Skeletal muscle satellite cell (primary cell): ENCODE data around the gene IFNA21.
"Not testable (repeated sequence)": the region's sequence is repeated elsewhere in the genome, so short reads cannot be mapped to it uniquely, and the experiment has no call there.

Experiments
- H3K27me3 ChIP-seq: 2 replicates; pipeline ENCODE4 v1.7.0; 2013; ENCODE audit warnings: low read length; ENCODE audit not compliant: control insufficient read depth, insufficient read depth
- H3K36me3 ChIP-seq: 2 replicates; pipeline ENCODE4 v1.7.0; 2013; ENCODE audit warnings: mild to moderate bottlenecking, control low read depth, low read length; ENCODE audit not compliant: insufficient read depth
- H3K4me1 ChIP-seq: 2 replicates; pipeline ENCODE4 v1.7.0; 2013; ENCODE audit warnings: low read length; ENCODE audit not compliant: control insufficient read depth, insufficient read depth
- H3K4me2 ChIP-seq: 2 replicates; pipeline ENCODE4 v1.7.0; 2013; ENCODE audit warnings: mild to moderate bottlenecking, low read length
- H3K4me3 ChIP-seq: 2 replicates; pipeline ENCODE4 v1.7.0; 2013; ENCODE audit warnings: low read length
- H3K9ac ChIP-seq: 2 replicates; pipeline ENCODE4 v1.7.0; 2013; ENCODE audit warnings: mild to moderate bottlenecking, low read depth, low read length, moderate library complexity
- H3K9me3 ChIP-seq: replicated peaks from 2 replicates; pipeline ENCODE4 v1.7.0; 2013; ENCODE audit warnings: mild to moderate bottlenecking, control low read depth, low read length

IFNA21 gene

DNA sequence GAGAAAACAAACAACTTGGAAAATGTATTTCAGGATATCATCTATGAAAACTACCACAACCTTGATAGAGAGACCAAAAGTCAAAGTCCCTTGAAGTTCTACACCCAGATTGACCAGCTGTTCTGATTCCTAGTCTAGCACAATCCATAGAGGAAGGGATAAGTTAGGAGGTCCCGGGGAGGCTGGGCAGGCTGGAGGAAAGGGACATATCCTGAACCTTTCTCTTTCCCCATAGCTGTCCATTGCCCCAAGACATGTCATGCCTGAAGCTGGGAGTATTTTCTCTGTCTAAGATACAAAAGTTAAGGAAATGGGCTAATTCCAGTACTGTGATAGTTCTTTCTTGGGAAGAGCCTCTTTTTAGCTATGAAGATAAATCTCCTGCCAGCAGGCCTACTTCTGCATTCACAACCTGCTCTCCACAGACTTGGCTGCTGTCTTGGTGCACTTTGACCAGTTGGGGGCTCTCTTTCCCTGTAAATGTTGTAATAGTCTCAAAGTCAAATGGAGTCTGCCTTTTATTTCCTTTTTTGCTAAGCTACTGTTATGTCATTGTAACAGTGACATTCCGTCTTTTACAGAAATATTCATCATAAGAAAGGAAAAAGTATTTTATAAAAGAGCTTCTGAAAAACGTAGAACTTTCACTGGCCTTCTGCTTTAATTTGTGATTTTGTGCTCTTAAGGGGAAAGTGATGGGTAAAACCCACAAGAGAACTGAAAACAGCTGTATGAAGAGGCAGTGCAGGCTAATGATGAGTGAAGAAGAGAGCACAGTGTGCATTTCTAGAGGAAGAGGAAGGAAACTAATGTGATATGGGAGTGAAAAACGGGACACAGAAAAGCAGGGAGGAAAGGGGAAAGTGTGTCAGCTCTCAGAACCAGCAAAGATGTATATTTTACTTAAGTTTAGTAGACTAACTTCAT lies 16.6 kb upstream of the IFNA21 start:
- H3K9me3 ChIP-seq, H3K9ac ChIP-seq, H3K36me3 ChIP-seq, H3K4me3 ChIP-seq, H3K4me2 ChIP-seq, H3K4me1 ChIP-seq: not testable (repeated sequence)
- H3K27me3 ChIP-seq = peaks cover 22% of the 10 kb centered on the region

DNA sequence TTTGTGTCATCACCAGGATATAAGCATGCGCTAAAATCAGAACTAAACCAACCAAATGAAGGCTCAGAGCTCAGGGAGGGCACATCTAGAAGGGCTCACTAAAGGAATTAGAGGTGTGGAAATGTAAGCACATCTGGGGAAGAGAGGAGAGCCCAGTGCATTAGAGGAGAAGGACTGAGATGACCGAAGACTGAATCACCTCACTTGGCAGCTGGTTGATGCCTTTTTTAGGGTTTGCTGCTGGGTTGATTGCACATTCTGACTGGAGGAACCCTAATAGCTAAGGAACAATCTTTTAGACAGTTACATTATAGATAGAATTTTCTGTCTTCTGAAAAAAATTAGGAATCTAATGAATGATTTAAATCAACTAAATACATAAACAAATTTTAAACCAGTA lies 8.2 kb upstream of the IFNA21 start:
- Histone ChIP-seq H3K9ac (no peak overlapping the region), H3K36me3 (no peaks in the 10 kb centered on the region), H3K4me2 (no peak overlapping the region), H3K4me1 (no peaks in the 10 kb centered on the region), H3K4me3 (no peak overlapping the region), H3K27me3 (peaks cover 38% of the 10 kb centered on the region), H3K9me3 (no peaks in the 10 kb centered on the region)

DNA sequence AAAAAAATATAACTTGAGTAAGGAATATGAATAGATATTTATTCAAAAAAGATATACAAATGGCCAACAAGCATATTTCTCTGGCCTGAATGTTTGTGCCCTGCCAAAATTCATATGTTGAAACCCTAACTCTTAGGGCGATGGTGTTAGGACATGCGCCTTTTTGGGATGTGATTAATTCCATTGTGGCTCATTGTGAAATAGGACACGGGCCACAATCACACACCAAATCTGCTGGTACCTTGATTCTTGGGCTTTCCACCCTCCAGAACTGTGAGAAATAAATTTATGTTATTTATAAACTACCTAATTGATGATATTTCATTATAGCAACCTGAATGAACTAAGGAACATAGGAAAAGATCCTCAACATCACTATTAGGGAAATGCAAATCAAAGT lies 5.7 kb upstream of the IFNA21 start:
- Histone ChIP-seq H3K9ac (no peak overlapping the region), H3K36me3 (no peaks in the 10 kb centered on the region), H3K4me2 (no peak overlapping the region), H3K4me3 (no peak overlapping the region), H3K9me3 (no peaks in the 10 kb centered on the region), H3K27me3 (peaks cover 21% of the 10 kb centered on the region), H3K4me1 (no peaks in the 10 kb centered on the region)

- H3K36me3 ChIP-seq = no peaks in the 10 kb centered on the region
- no peak overlapping the region for H3K4me2 ChIP-seq
- H3K4me3 ChIP-seq = no peak overlapping the region
- H3K9me3 ChIP-seq = no peaks in the 10 kb centered on the region
- H3K4me1 ChIP-seq = no peaks in the 10 kb centered on the region
- no peak overlapping the region for H3K9ac ChIP-seq
- H3K27me3 ChIP-seq = peaks cover 15% of the 10 kb centered on the region
Measured at GRCh38 chr9:21171351-21171750, 4.9 kb upstream of the IFNA21 start.

GRCh38 chr9:21165516-21165915 lies 944 bp downstream of the IFNA21 start:
- H3K9me3 ChIP-seq = no peaks in the 10 kb centered on the region
- H3K4me3 ChIP-seq = no peak overlapping the region
- H3K9ac ChIP-seq = no peak overlapping the region
- no peaks in the 10 kb centered on the region for H3K36me3 ChIP-seq
- no peaks in the 10 kb centered on the region for H3K4me1 ChIP-seq
- H3K4me2 ChIP-seq = no peak overlapping the region
- H3K27me3 ChIP-seq = peaks cover 5% of the 10 kb centered on the region

DNA sequence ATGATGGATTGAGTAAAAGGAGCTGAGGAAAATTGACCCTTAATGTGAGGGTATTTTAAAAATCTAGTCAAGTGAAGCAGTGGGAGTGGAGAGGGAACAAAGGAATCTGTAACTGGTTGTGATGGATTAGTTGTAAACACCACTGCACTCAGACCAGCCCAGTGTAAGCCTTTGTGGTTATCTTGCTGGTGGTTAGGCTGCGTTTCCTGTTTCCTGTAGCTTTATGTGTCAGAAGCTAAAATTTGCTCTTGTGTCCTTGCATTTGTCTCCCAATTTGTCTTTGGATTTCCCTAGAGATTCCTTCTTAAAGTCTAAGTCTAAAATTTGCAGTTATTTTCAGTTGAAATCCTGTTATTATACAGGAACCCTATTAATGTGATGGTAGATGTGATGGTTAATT lies 6.3 kb downstream of the IFNA21 start:
- Histone ChIP-seq H3K4me3 (no peak overlapping the region), H3K9ac (no peak overlapping the region), H3K4me2 (no peak overlapping the region)

DNA sequence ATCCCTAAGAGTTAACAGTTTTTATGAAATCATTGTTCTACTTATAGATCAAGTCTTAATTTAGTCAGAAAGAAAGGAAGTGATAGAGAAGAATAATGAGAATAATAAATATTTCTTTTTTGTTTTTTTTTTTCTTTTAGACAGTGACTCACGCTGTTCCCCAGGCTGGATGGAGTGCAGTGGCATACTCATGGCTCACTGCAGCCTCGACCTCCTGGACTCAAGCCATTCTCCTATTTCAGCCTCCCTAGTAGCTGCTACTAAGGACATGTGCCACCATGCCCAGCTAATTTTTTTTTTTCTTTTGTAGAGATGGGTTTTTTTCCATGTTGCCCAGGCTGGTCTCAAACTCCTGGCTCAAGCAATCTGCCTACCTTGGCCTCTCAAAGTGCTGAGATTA lies 11.0 kb downstream of the IFNA21 start:
- Histone ChIP-seq H3K27me3 (no peaks in the 10 kb centered on the region), H3K4me3 (no peak overlapping the region), H3K4me1 (peaks cover 15% of the 10 kb centered on the region), H3K36me3 (no peaks in the 10 kb centered on the region), H3K4me2 (no peak overlapping the region), H3K9ac (no peak overlapping the region), H3K9me3 (no peaks in the 10 kb centered on the region)

More for the DNA sequence above, 6.3 kb downstream of the IFNA21 start:
- Histone ChIP-seq H3K9me3 (no peaks in the 10 kb centered on the region), H3K4me1 (peaks cover 5% of the 10 kb centered on the region), H3K36me3 (no peaks in the 10 kb centered on the region), H3K27me3 (no peaks in the 10 kb centered on the region)

DNA sequence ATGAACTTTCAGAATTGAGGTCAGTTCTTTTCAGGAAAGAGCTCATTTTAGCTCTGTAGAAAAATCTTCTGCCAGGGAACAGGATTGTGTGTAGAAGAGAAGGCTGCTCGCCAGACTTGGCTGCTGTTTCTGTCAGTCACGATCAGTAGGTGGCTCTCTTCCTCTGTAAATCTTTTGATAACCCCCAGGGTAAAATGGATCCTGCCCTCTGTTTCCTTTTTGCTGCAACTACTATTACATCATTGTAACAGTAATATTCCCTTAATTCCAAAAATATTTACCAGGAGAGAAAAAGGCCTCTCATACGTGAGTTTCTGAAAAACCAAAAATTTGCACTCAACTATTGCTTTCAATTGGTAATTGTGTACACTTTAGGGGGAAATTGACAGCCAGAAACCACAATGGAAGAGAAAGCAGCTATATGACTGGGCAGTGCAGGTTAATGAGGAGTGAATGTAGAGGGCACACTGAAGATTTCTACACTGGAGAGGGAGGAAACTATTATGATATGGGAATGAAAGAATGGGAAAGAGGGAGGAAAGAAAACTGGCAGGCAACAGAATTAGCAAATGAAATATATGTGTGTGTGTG lies 12.3 kb downstream of the IFNA21 start:
- H3K9ac ChIP-seq = no peak overlapping the region
- no peak overlapping the region for H3K4me3 ChIP-seq

DNA sequence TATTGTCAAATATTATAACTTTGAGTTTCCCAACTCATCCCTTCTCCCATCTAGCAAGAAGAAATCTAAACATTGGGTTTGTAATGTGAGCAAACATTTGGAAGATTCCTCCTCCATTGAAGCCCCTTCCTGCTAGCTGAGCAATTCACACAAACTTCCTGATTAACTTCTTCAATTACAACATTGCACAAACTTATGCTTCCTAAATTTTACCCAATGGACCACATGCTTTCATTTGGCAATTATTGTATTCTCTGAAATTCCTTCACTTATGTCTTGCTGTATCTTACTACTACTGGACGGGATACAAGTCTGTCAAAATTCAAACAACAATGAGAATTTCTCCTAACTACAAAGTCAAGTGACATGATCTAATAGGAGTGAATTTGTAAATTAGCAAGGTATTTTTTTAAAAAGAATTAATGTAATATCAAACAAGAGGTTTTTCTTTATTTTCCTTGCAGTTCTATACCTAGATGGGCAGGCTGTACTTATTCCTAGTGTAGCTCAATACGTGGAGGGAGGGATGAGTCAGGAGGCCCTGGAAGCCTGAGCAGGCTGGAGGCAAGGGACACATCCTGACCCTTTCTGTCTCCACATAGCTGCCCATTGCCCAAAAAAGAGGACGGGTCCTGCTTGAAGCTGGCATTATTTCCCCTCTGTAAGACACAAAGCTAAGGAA lies 13.0 kb downstream of the IFNA21 start:
- no peaks in the 10 kb centered on the region for H3K36me3 ChIP-seq
- H3K4me3 ChIP-seq = no peak overlapping the region
- peaks cover 15% of the 10 kb centered on the region for H3K4me1 ChIP-seq
- no peaks in the 10 kb centered on the region for H3K27me3 ChIP-seq
- H3K9ac ChIP-seq = no peak overlapping the region
- H3K9me3 ChIP-seq = no peaks in the 10 kb centered on the region
- peak overlapping the region; percentile 65 for H3K4me2 ChIP-seq

More for the DNA sequence above, 12.3 kb downstream of the IFNA21 start:
- Histone ChIP-seq H3K27me3 (no peaks in the 10 kb centered on the region), H3K9me3 (no peaks in the 10 kb centered on the region), H3K4me1 (peaks cover 15% of the 10 kb centered on the region), H3K36me3 (no peaks in the 10 kb centered on the region), H3K4me2 (peak overlapping the region; percentile 65)

GRCh38 chr9:21144603-21145002 lies 21.9 kb downstream of the IFNA21 start:
- no peaks in the 10 kb centered on the region for H3K9me3 ChIP-seq
- H3K36me3 ChIP-seq = no peaks in the 10 kb centered on the region

DNA sequence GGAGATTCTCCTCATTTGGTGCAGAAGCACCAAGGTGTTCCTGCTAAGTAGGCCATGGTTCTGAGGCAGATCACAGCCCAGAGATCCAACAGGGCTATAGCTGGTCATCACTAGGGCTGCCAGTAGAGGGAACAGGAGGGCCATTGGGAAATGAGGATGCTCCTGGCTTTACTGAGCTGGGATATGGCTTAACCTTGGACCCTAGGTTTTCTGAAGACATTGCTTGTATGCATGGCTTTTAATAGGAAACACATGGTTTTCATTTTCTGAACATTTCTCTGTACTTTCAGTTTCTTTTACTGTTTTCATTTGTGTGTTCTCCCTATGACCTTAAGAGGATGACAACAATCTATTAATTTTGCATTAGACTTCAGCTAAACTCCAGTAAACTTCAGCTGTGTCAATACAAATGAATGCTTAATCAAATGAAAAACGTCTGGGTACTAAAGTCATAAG lies 25.0 kb downstream of the IFNA21 start, which contains the start of gene IFNW1:
TSS of gene IFNW1 (minus strand) at position 406 of the 456 bp plus-strand sequence. CDS start at position 144, 262 bp downstream.
- Histone ChIP-seq H3K27me3 (peaks cover 22% of the 10 kb centered on the region), H3K9me3 (no peaks in the 10 kb centered on the region), H3K4me2 (no peak within 1 kb of the TSS), H3K4me1 (no peaks in the 10 kb centered on the region), H3K9ac (no peak within 1 kb of the TSS), H3K4me3 (no peak within 1 kb of the TSS), H3K36me3 (no peaks in the 10 kb centered on the region)

More at GRCh38 chr9:21144603-21145002, 21.9 kb downstream of the IFNA21 start:
- Histone ChIP-seq H3K4me1 (no peaks in the 10 kb centered on the region), H3K9ac (no peak overlapping the region), H3K4me3 (no peak overlapping the region), H3K4me2 (no peak overlapping the region), H3K27me3 (peaks cover 22% of the 10 kb centered on the region)
